ENCODE results near the gene MYL1.

Gene MYL1

DNA sequence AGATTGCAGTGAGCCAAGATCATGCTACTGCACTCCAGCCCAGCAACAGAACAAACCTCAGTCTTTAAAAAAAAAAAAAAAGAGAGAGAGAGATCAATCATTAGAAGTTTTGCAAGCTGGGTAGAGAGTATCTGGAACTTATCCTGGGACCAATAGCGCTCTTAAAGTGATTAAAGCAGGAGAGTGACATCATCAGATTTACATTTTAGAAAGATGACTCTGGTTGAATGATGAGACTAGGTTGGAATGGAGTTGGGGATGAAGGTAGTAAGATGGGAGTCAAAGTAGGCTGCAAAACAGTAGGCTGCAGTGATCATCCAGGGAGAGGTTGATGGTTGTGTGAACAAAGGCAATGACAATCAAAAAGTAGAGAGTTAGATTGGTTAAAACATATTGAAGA is 37.8 kb downstream of the MYL1 start:
- TF ChIP-seq ZBTB7A (IDR thresholded peaks at IDR 0.05; ENCODE audit: low read depth) (no peak), RAD21 (IDR thresholded peaks at IDR 0.05; ENCODE audit: low read depth) (no peak), NFIC (IDR thresholded peaks at IDR 0.05) (no peak), EGR1 (IDR thresholded peaks at IDR 0.05) (no peak), TCF12 (IDR thresholded peaks at IDR 0.05; ENCODE audit: low read depth) (no peak), TAF1 (IDR thresholded peaks at IDR 0.05; ENCODE audit: low read depth) (no peak), CREB1 (IDR thresholded peaks at IDR 0.05; ENCODE audit: low read depth) (no peak)

- TF ChIP-seq TEAD4 (IDR thresholded peaks at IDR 0.05) (no peak), EGR1 (IDR thresholded peaks at IDR 0.05) (no peak), CEBPB (IDR thresholded peaks at IDR 0.05) (no peak), FOXM1 (IDR thresholded peaks at IDR 0.05; ENCODE audit: borderline replicate concordance, low read depth) (no peak), EP300 (IDR thresholded peaks at IDR 0.05; ENCODE audit: borderline replicate concordance) (no peak), ZBTB7A (IDR thresholded peaks at IDR 0.05; ENCODE audit: low read depth) (no peak), TCF12 (IDR thresholded peaks at IDR 0.05; ENCODE audit: low read depth) (no peak), TAF1 (IDR thresholded peaks at IDR 0.05; ENCODE audit: low read depth) (no peak), CREB1 (IDR thresholded peaks at IDR 0.05; ENCODE audit: low read depth) (no peak), MAX (IDR thresholded peaks at IDR 0.05) (no peak), NFIC (IDR thresholded peaks at IDR 0.05) (no peak), YY1 (IDR thresholded peaks at IDR 0.05; ENCODE audit: low read depth) (no peak), RAD21 (IDR thresholded peaks at IDR 0.05; ENCODE audit: low read depth) (no peak)
- TF ChIP-seq, protein P1, sequence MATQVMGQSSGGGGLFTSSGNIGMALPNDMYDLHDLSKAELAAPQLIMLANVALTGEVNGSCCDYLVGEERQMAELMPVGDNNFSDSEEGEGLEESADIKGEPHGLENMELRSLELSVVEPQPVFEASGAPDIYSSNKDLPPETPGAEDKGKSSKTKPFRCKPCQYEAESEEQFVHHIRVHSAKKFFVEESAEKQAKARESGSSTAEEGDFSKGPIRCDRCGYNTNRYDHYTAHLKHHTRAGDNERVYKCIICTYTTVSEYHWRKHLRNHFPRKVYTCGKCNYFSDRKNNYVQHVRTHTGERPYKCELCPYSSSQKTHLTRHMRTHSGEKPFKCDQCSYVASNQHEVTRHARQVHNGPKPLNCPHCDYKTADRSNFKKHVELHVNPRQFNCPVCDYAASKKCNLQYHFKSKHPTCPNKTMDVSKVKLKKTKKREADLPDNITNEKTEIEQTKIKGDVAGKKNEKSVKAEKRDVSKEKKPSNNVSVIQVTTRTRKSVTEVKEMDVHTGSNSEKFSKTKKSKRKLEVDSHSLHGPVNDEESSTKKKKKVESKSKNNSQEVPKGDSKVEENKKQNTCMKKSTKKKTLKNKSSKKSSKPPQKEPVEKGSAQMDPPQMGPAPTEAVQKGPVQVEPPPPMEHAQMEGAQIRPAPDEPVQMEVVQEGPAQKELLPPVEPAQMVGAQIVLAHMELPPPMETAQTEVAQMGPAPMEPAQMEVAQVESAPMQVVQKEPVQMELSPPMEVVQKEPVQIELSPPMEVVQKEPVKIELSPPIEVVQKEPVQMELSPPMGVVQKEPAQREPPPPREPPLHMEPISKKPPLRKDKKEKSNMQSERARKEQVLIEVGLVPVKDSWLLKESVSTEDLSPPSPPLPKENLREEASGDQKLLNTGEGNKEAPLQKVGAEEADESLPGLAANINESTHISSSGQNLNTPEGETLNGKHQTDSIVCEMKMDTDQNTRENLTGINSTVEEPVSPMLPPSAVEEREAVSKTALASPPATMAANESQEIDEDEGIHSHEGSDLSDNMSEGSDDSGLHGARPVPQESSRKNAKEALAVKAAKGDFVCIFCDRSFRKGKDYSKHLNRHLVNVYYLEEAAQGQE (IDR thresholded peaks at IDR 0.05; ENCODE audit: low read depth) = no peak
- TF ChIP-seq, protein P2, sequence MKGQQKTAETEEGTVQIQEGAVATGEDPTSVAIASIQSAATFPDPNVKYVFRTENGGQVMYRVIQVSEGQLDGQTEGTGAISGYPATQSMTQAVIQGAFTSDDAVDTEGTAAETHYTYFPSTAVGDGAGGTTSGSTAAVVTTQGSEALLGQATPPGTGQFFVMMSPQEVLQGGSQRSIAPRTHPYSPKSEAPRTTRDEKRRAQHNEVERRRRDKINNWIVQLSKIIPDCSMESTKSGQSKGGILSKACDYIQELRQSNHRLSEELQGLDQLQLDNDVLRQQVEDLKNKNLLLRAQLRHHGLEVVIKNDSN (IDR thresholded peaks at IDR 0.05) = no peak
These were observed 43.7 kb downstream of the MYL1 start for GRCh38 chr2:210271300-210271699.

DNA sequence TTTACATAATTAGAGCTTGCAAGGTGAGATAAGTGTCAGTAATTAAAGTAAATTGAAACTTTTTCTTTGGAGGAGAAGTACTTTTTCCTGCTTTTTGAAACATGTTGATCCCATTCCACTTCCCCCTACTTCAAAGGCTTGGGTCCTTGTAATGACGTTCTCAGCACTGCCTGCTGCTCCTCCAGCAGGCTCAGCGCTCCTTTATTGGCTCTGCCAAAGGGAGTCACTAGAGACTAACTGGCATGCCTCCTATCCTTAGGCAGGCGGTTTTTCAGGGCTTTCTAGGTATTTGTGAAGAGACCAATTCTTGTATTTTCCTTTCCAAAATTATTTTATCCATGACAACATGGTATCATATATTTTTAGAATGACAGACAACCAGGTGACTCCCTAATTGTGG is 45.8 kb downstream of the MYL1 start:
- TF ChIP-seq, protein P1 (IDR thresholded peaks at IDR 0.05; ENCODE audit: low read depth) = no peak
- no peak for TF ChIP-seq TCF12 (IDR thresholded peaks at IDR 0.05; ENCODE audit: low read depth)
- TF ChIP-seq CREB1 (IDR thresholded peaks at IDR 0.05; ENCODE audit: low read depth) = no peak
- TF ChIP-seq EGR1 (IDR thresholded peaks at IDR 0.05) = no peak
- no peak for TF ChIP-seq ZBTB7A (IDR thresholded peaks at IDR 0.05; ENCODE audit: low read depth)
- TF ChIP-seq EP300 (IDR thresholded peaks at IDR 0.05; ENCODE audit: borderline replicate concordance) = no peak
- no peak for TF ChIP-seq CEBPB (IDR thresholded peaks at IDR 0.05)
- no peak for TF ChIP-seq TAF1 (IDR thresholded peaks at IDR 0.05; ENCODE audit: low read depth)
- TF ChIP-seq, protein P2 (IDR thresholded peaks at IDR 0.05) = no peak
- TF ChIP-seq NFIC (IDR thresholded peaks at IDR 0.05) = no peak
- TF ChIP-seq YY1 (IDR thresholded peaks at IDR 0.05; ENCODE audit: low read depth) = no peak
- no peak for TF ChIP-seq FOXM1 (IDR thresholded peaks at IDR 0.05; ENCODE audit: borderline replicate concordance, low read depth)
- TF ChIP-seq RAD21 (IDR thresholded peaks at IDR 0.05; ENCODE audit: low read depth) = no peak
- no peak for TF ChIP-seq MAX (IDR thresholded peaks at IDR 0.05)
- TF ChIP-seq TEAD4 (IDR thresholded peaks at IDR 0.05) = no peak

GRCh38 chr2:210268281-210268680 is 46.7 kb downstream of the MYL1 start:
- TF ChIP-seq NFIC (IDR thresholded peaks at IDR 0.05) (no peak), TEAD4 (IDR thresholded peaks at IDR 0.05) (no peak), CREB1 (IDR thresholded peaks at IDR 0.05; ENCODE audit: low read depth) (no peak), EP300 (IDR thresholded peaks at IDR 0.05; ENCODE audit: borderline replicate concordance) (no peak), YY1 (IDR thresholded peaks at IDR 0.05; ENCODE audit: low read depth) (no peak), TAF1 (IDR thresholded peaks at IDR 0.05; ENCODE audit: low read depth) (no peak), EGR1 (IDR thresholded peaks at IDR 0.05) (no peak), MAX (IDR thresholded peaks at IDR 0.05) (no peak), RAD21 (IDR thresholded peaks at IDR 0.05; ENCODE audit: low read depth) (no peak), CEBPB (IDR thresholded peaks at IDR 0.05) (no peak), TCF12 (IDR thresholded peaks at IDR 0.05; ENCODE audit: low read depth) (no peak)
- TF ChIP-seq, protein P2 (IDR thresholded peaks at IDR 0.05) = no peak

GRCh38 chr2:210267698-210268097 is 47.3 kb downstream of the MYL1 start:
- no peak for TF ChIP-seq NFIC (IDR thresholded peaks at IDR 0.05)
- no peak for TF ChIP-seq RAD21 (IDR thresholded peaks at IDR 0.05; ENCODE audit: low read depth)
- TF ChIP-seq TAF1 (IDR thresholded peaks at IDR 0.05; ENCODE audit: low read depth) = no peak
- TF ChIP-seq TCF12 (IDR thresholded peaks at IDR 0.05; ENCODE audit: low read depth) = no peak
- TF ChIP-seq CREB1 (IDR thresholded peaks at IDR 0.05; ENCODE audit: low read depth) = no peak
- TF ChIP-seq TEAD4 (IDR thresholded peaks at IDR 0.05) = no peak
- TF ChIP-seq, protein P2 (IDR thresholded peaks at IDR 0.05) = no peak
- TF ChIP-seq, protein P1 (IDR thresholded peaks at IDR 0.05; ENCODE audit: low read depth) = no peak
- TF ChIP-seq CEBPB (IDR thresholded peaks at IDR 0.05) = no peak
- no peak for TF ChIP-seq EGR1 (IDR thresholded peaks at IDR 0.05)
- no peak for TF ChIP-seq EP300 (IDR thresholded peaks at IDR 0.05; ENCODE audit: borderline replicate concordance)
- no peak for TF ChIP-seq FOXM1 (IDR thresholded peaks at IDR 0.05; ENCODE audit: borderline replicate concordance, low read depth)
- no peak for TF ChIP-seq MAX (IDR thresholded peaks at IDR 0.05)
- no peak for TF ChIP-seq ZBTB7A (IDR thresholded peaks at IDR 0.05; ENCODE audit: low read depth)
- no peak for TF ChIP-seq YY1 (IDR thresholded peaks at IDR 0.05; ENCODE audit: low read depth)
